HG02763 (cell line): ENCODE data around the gene PIPOX.

Experiments
- ATAC-seq: cut with Tn5 transposase; IDR thresholded peaks from one replicate; pipeline ENCODE4 v1.9.1; 2021; ENCODE audit warnings: mild to moderate bottlenecking, moderate library complexity; ENCODE audit not compliant: unreplicated experiment

Gene PIPOX

GRCh38 chr17:29042679-29043538 lies at the start of gene PIPOX:
Gene PIPOX (plus strand): TSS chr17:29043141. CDS start chr17:29043226, 85 bp downstream.
- ATAC-seq: no peak

GRCh38 chr17:28993645-28994426 lies 49.1 kb upstream of the PIPOX start:
- no peak for ATAC-seq

- no peak for ATAC-seq
Observed at GRCh38 chr17:28996554-28997096, 46.3 kb upstream of the PIPOX start.

GRCh38 chr17:28997806-28998205 lies 45.1 kb upstream of the PIPOX start:
- ATAC-seq: no peak

- no peak for ATAC-seq
Observed at GRCh38 chr17:28999206-28999605, 43.7 kb upstream of the PIPOX start.

GRCh38 chr17:29000973-29001372 lies 42.0 kb upstream of the PIPOX start:
- ATAC-seq: no peak

GRCh38 chr17:29002811-29003210 lies 40.1 kb upstream of the PIPOX start:
- ATAC-seq: no peak

- no peak for ATAC-seq
Observed at GRCh38 chr17:29003289-29003688, 39.7 kb upstream of the PIPOX start.

- ATAC-seq: no peak
Observed at GRCh38 chr17:29004081-29004692, 38.8 kb upstream of the PIPOX start.

GRCh38 chr17:29005936-29006511 lies 36.9 kb upstream of the PIPOX start, which contains the start of gene SEZ6:
Gene SEZ6 (minus strand): TSS chr17:29006033. CDS start chr17:29005869, 164 bp downstream.
- no peak for ATAC-seq

GRCh38 chr17:29007456-29007855 lies 35.5 kb upstream of the PIPOX start:
- no peak for ATAC-seq

GRCh38 chr17:29007860-29008455 lies 35.0 kb upstream of the PIPOX start:
- ATAC-seq: no peak

GRCh38 chr17:29008591-29008990 lies 34.4 kb upstream of the PIPOX start:
- ATAC-seq: no peak

- no peak for ATAC-seq
Observed at GRCh38 chr17:29010129-29010528, 32.8 kb upstream of the PIPOX start.

- ATAC-seq: no peak
Observed at GRCh38 chr17:29010586-29010985, 32.4 kb upstream of the PIPOX start.

- ATAC-seq: no peak
Observed at GRCh38 chr17:29012535-29012934, 30.4 kb upstream of the PIPOX start.

GRCh38 chr17:29014716-29015115 lies 28.2 kb upstream of the PIPOX start:
- no peak for ATAC-seq

GRCh38 chr17:29016345-29017210 lies 26.4 kb upstream of the PIPOX start:
- ATAC-seq: no peak

- ATAC-seq: no peak
Observed at GRCh38 chr17:29018788-29019474, 24.0 kb upstream of the PIPOX start.
